PC-3 (cell line): ENCODE measurements around the gene MMS19. TPM values are rescaled to one million over a fixed set of nuclear protein-coding genes. Genes with fewer than 3 reads are reported as not detected.
A peak's percentile ranks its signal among the peaks of the same experiment; 100 is the strongest.

Source experiments
- ATAC-seq: fragments of 200-7000 bp; cut with Tn5 transposase; 2 replicates; pipeline ENCODE4 v1.9.1; 2020; ENCODE audit warnings: mild to moderate bottlenecking, moderate library complexity
- BruUV-seq: library from RNA; stranded (reverse); fragments of 400-500 nt; replicated peaks from 2 replicates; lab custom pipeline; 2021; lab: Mats Ljungman, UMichigan
- CTCF ChIA-PET: fragments of 300-600 bp; sonication (Branson Sonifier 250); formaldehyde crosslinking; loops from one replicate; lab custom pipeline; 2022; ENCODE audit warnings: antibody characterized with exemption; lab: Charles Lee
- POLR2A ChIA-PET: fragments of 300-600 bp; sonication (Branson Sonifier 250); formaldehyde crosslinking; loops from one replicate; lab custom pipeline; 2022; ENCODE audit warnings: antibody characterized with exemption; ENCODE audit not compliant: unreplicated experiment; lab: Charles Lee
- DNase-seq: peaks from one replicate; pipeline ENCODE4 v3.0.0-alpha.2; 2015
- H2AFZ ChIP-seq: fragments of 300-600 bp; sonication (generic); 2 replicates; pipeline ENCODE4 v1.6.0; 2016; ENCODE audit warnings: antibody characterized with exemption, low read length
- H3F3A ChIP-seq: fragments of 300-600 bp; sonication (generic); one replicate; pipeline ENCODE4 v1.6.0; 2017; ENCODE audit warnings: antibody characterized with exemption, low read length, control low read depth, mild to moderate bottlenecking; ENCODE audit not compliant: unreplicated experiment
- H3K27ac ChIP-seq: fragments of 300-600 bp; sonication (generic); 2 replicates; pipeline ENCODE4 v1.5.1; 2016; ENCODE audit warnings: mild to moderate bottlenecking, low read length
- H3K27me3 ChIP-seq: fragments of 300-600 bp; sonication (generic); 2 replicates; pipeline ENCODE4 v1.6.1; 2016; ENCODE audit warnings: low read length, mixed read lengths
- H3K36me3 ChIP-seq: fragments of 300-600 bp; sonication (generic); 2 replicates; pipeline ENCODE4 v1.6.1; 2016; ENCODE audit warnings: low read depth, mixed run types, low read length, mixed read lengths
- H3K4me1 ChIP-seq: fragments of 300-600 bp; sonication (generic); 2 replicates; pipeline ENCODE4 v1.5.1; 2016; ENCODE audit warnings: low read length; ENCODE audit not compliant: insufficient read depth
- H3K4me2 ChIP-seq: fragments of 300-600 bp; sonication (generic); 2 replicates; pipeline ENCODE4 v1.6.0; 2016; ENCODE audit warnings: low read length
- H3K4me3 ChIP-seq: fragments of 300-600 bp; sonication (generic); 2 replicates; pipeline ENCODE4 v1.5.1; 2016; ENCODE audit warnings: mild to moderate bottlenecking, low read length, mixed read lengths
- H3K79me2 ChIP-seq: fragments of 300-600 bp; sonication (generic); 2 replicates; pipeline ENCODE4 v1.6.1; 2017; ENCODE audit warnings: low read length, mixed read lengths
- H3K9ac ChIP-seq: fragments of 300-600 bp; sonication (generic); 2 replicates; pipeline ENCODE4 v1.6.0; 2016; ENCODE audit warnings: mild to moderate bottlenecking, low read length
- H3K9me2 ChIP-seq: fragments of 300-600 bp; sonication (generic); replicated peaks from 2 replicates; pipeline ENCODE4 v1.6.1; 2016; ENCODE audit warnings: mixed run types, low read length, mixed read lengths
- H3K9me3 ChIP-seq: fragments of 300-600 bp; sonication (generic); 2 replicates; pipeline ENCODE4 v1.6.1; 2016; ENCODE audit warnings: low read length, mixed read lengths
- H4K20me1 ChIP-seq: fragments of 300-600 bp; sonication (generic); 2 replicates; pipeline ENCODE4 v1.6.1; 2016; ENCODE audit warnings: low read length, mixed read lengths
- CTCF ChIP-seq: fragments of 300-600 bp; sonication (generic); conservative IDR thresholded peaks from 2 replicates; pipeline ENCODE4 v1.5.1; 2017; ENCODE audit warnings: antibody characterized with exemption, low read depth, mild to moderate bottlenecking, low read length
- EZH2 ChIP-seq: fragments of 300-600 bp; sonication (generic); IDR thresholded peaks from one replicate; pipeline ENCODE4 v1.6.1; 2017; ENCODE audit warnings: antibody characterized with exemption, mild to moderate bottlenecking, low read length; ENCODE audit not compliant: unreplicated experiment
- EZH2phosphoT487 ChIP-seq: fragments of 300-600 bp; sonication (generic); IDR thresholded peaks from 2 replicates; pipeline ENCODE4 v1.6.1; 2018; ENCODE audit warnings: mild to moderate bottlenecking, antibody characterized with exemption, low read length, borderline replicate concordance
- intact Hi-C: fragments of 100-400 bp; cut with micrococcal nuclease; formaldehyde crosslinking; loops from 2 replicates; pipeline ENCODE4 v1.9.0; 2023
- total RNA-seq: library from RNA; depleted of rRNA; stranded (reverse); fragments of >200 nt; gene quantifications from 2 replicates; pipeline ENCODE4 v1.2.3, GENCODE V29; 2014

The MMS19 gene
- total RNA-seq, 1 experiment from 2014 or later = 78.2 TPM

DNA sequence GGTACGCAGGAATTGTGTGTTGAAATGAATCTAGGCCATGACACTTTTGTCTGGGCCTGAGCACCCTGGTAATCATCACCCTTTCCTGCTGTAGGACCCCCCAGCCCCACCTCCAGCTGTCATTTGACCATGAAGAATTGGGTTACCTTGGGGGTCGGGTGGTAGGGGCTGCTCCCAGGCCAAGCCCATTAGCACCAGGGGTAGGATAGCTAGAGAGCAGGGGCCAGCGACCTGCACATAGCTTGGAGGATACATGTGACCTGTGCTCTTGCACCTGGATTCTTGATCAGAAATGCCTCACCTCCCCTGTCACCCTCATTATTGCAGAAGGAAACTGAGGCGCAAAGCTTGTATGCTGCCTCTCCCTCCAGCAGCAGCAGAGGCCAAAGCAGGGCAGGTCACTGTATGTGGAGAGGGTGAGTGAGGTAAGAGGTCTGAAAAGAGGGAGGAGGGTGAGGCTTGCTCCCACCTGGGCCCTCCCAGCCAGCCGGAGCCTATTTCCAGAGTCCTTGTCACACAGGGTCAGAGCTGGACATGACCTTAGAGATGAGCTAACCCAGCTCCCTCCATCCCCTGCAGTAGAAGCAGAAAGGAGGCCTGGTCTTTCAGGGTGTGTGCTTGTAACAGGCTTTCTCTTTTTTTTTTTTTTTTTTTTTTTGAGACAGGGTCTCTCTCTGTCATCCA lies 39.1 kb upstream of the MMS19 start:
- Histone ChIP-seq H3K9ac (no peak overlapping the region), H3K4me2 (no peak overlapping the region), H2AFZ (no peak overlapping the region), H3K27ac (no peak overlapping the region), H3K4me3 (no peak overlapping the region), H3K27me3 (no peaks in the 10 kb centered on the region), H4K20me1 (no peaks in the 10 kb centered on the region), H3K36me3 (no peaks in the 10 kb centered on the region; the same call in 1 of the 2 replicates), H3F3A (no peaks in the 10 kb centered on the region), H3K9me2 (no peaks in the 10 kb centered on the region), H3K4me1 (peaks cover 25% of the 10 kb centered on the region), H3K79me2 (peaks cover 12% of the 10 kb centered on the region; the same call in 1 of the 2 replicates), H3K9me3 (no peaks in the 10 kb centered on the region)
- POLR2A ChIA-PET = no interaction called here
- TF ChIP-seq CTCF (no peak), EZH2phosphoT487 (no peak), EZH2 (no peak)
- intact Hi-C loops = loop anchor here (5.0 kb wide), 1 partner anchor 75 kb away; no protein-coding TSS in a partner anchor
- no TSS peak for BruUV-seq
- no peak for DNase-seq
- ATAC-seq = no peak
- CTCF ChIA-PET = no interaction called here

DNA sequence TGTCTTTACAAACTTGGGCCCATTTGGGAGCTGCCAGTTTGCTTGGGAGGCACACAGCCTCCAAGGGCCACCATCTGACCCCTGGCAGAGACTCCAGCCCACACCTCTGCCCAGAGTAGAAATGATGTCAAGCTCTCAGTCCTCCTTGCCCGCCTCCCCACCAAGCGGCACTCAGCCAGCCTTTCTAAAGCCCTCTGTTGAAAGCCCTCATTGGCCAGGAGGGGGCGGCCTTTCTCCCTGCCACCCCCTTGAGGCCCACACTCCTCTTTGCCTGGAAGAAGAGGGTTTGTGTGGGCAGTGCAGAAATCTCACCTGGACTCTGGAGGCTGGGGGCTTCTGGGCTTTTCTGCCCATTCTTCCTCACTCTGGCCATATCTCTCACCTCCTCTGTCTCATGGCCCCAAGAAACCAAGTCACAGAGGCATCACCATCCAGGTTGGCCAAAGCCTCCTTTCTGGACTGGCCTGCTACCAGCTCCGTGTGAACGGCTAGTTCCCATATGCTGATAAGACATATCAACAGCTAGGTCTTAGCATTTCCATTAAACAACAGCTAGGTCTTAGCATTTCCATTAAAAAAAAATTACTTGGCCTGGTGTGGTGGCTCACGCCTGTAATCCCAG lies 36.6 kb upstream of the MMS19 start:
- intact Hi-C loops = loop anchor here (5.0 kb wide), 1 partner anchor 73 kb away; no protein-coding TSS in a partner anchor
- POLR2A ChIA-PET = no interaction called here
- H3F3A ChIP-seq = no peaks in the 10 kb centered on the region
- no TSS peak for BruUV-seq
- H3K4me1 ChIP-seq = peaks cover 11% of the 10 kb centered on the region
- no peaks in the 10 kb centered on the region for H3K9me2 ChIP-seq
- no peaks in the 10 kb centered on the region for H3K79me2 ChIP-seq
- TF ChIP-seq EZH2 (no peak), EZH2phosphoT487 (no peak), CTCF (peak; percentile 74)
- H2AFZ ChIP-seq = no peak overlapping the region
- CTCF ChIA-PET = interaction anchor here (1.0 kb wide), 1 partner anchor 19 kb away, joined by 3 read pairs; no protein-coding TSS in a partner anchor
- H3K4me2 ChIP-seq = no peak overlapping the region
- ATAC-seq (0 out of 2 replicates have a peak, but pooled peaks have one; percentile 30), DNase-seq (peak; percentile 42)
- no peaks in the 10 kb centered on the region for H4K20me1 ChIP-seq
- H3K27ac ChIP-seq = no peak overlapping the region
- H3K9me3 ChIP-seq = no peaks in the 10 kb centered on the region
- H3K4me3 ChIP-seq = no peak overlapping the region
- no peaks in the 10 kb centered on the region for H3K27me3 ChIP-seq
- no peak overlapping the region for H3K9ac ChIP-seq
- no peaks in the 10 kb centered on the region; the same call in 1 of the 2 replicates for H3K36me3 ChIP-seq
